DOHH2 (cell line): Measurements from ENCODE around the gene ITCH.

ENCODE experiments used
- CTCF ChIP-seq: fragments of 200-600 bp; sonication (generic); IDR thresholded peaks from one replicate; pipeline ENCODE4 v1.5.1; 2014; ENCODE audit warnings: antibody characterized with exemption, mild to moderate bottlenecking, low read depth, low read length; ENCODE audit not compliant: poor library complexity, severe bottlenecking
- EZH2phosphoT487 ChIP-seq: fragments of 200-600 bp; sonication (generic); IDR thresholded peaks from 2 replicates; pipeline ENCODE4 v1.6.1; 2017; ENCODE audit warnings: borderline replicate concordance, mild to moderate bottlenecking, antibody characterized with exemption, low read length, moderate library complexity, mixed read lengths

GRCh38 chr20:34491932-34492509 lies 128.9 kb downstream of the ITCH start:
- TF ChIP-seq CTCF = no peak
- TF ChIP-seq EZH2phosphoT487 = no peak
